Uterus (tissue), 2 donors: Measurements from ENCODE around the gene DNASE1.

ENCODE experiments used
- CTCF ChIP-seq, 4 experiments: fragments of 200-600 bp in 2 of 4; fragments of 450-650 bp in 2 of 4; sonication (generic) in 2 of 4; IDR thresholded peaks; one replicate each; pipeline ENCODE4 v1.5.1; 2016 to 2019; ENCODE audit warnings: antibody characterized with exemption in 4 of 4, mild to moderate bottlenecking in 2 of 4, moderate library complexity in 1 of 4
- POLR2A ChIP-seq, 2 donors: fragments of 450-650 bp; IDR thresholded peaks; one replicate each; pipeline ENCODE4 v1.6.1; 2016; ENCODE audit warnings: antibody characterized with exemption in 2 of 2, mild to moderate bottlenecking in 1 of 2, moderate library complexity in 1 of 2

GRCh38 chr16:3655396-3656159 lies 1.1 kb downstream of the DNASE1 start:
- TF ChIP-seq POLR2A (IDR thresholded peaks at IDR 0.05) (no peak), CTCF (IDR thresholded peaks at IDR 0.05) (no peak)
